GM23248 (cell line): ENCODE results near the gene PRRC1. TPM values are rescaled to one million over a fixed set of nuclear protein-coding genes. Genes with fewer than 3 reads are reported as not detected.

Experiments
- DNase-seq: peaks from one replicate; pipeline ENCODE4 v3.0.0-alpha.2; 2015
- H2AFZ ChIP-seq: fragments of 200-600 bp; sonication (generic); 2 replicates; pipeline ENCODE4 v1.6.1; 2016; ENCODE audit warnings: antibody characterized with exemption
- H3F3A ChIP-seq: fragments of 200-600 bp; sonication (generic); 2 replicates; pipeline ENCODE4 v1.6.1; 2016; ENCODE audit warnings: mild to moderate bottlenecking, antibody characterized with exemption, mixed run types; ENCODE audit not compliant: insufficient read depth
- H3K27ac ChIP-seq: fragments of 200-600 bp; sonication (generic); 2 replicates; pipeline ENCODE4 v1.5.1; 2016; ENCODE audit warnings: mild to moderate bottlenecking
- H3K27me3 ChIP-seq: fragments of 200-600 bp; sonication (generic); replicated peaks from 2 replicates; pipeline ENCODE4 v1.6.1; 2016; ENCODE audit warnings: mild to moderate bottlenecking; ENCODE audit not compliant: insufficient read depth
- H3K36me3 ChIP-seq: fragments of 200-600 bp; sonication (generic); 2 replicates; pipeline ENCODE4 v1.6.1; 2016; ENCODE audit warnings: low read depth, mild to moderate bottlenecking
- H3K4me1 ChIP-seq: fragments of 200-600 bp; sonication (generic); 2 replicates; pipeline ENCODE4 v1.6.1; 2016; ENCODE audit warnings: mild to moderate bottlenecking; ENCODE audit not compliant: insufficient read depth
- H3K4me2 ChIP-seq: fragments of 200-600 bp; sonication (generic); one replicate; pipeline ENCODE4 v1.6.1; 2016; ENCODE audit warnings: mild to moderate bottlenecking; ENCODE audit not compliant: unreplicated experiment
- H3K4me3 ChIP-seq: fragments of 200-600 bp; sonication (generic); 2 replicates; pipeline ENCODE4 v1.5.1; 2016; ENCODE audit warnings: mild to moderate bottlenecking
- H3K79me2 ChIP-seq: fragments of 200-600 bp; sonication (generic); 2 replicates; pipeline ENCODE4 v1.6.1; 2016; ENCODE audit warnings: mild to moderate bottlenecking; ENCODE audit not compliant: insufficient read depth
- H3K9ac ChIP-seq: fragments of 200-600 bp; sonication (generic); 2 replicates; pipeline ENCODE4 v1.6.1; 2016; ENCODE audit warnings: mild to moderate bottlenecking
- H3K9me2 ChIP-seq: fragments of 200-600 bp; sonication (generic); 2 replicates; pipeline ENCODE4 v1.6.1; 2016; ENCODE audit warnings: mixed run types, mild to moderate bottlenecking, moderate library complexity; ENCODE audit not compliant: insufficient read depth
- H3K9me3 ChIP-seq: fragments of 200-600 bp; sonication (generic); one replicate; pipeline ENCODE4 v1.6.1; 2017; ENCODE audit warnings: low read depth
- H4K20me1 ChIP-seq: fragments of 200-600 bp; sonication (generic); 2 replicates; pipeline ENCODE4 v1.6.0; 2016; ENCODE audit not compliant: insufficient read depth
- EZH2 ChIP-seq: fragments of 200-600 bp; sonication (generic); IDR thresholded peaks from 2 replicates; pipeline ENCODE4 v1.6.1; 2018; ENCODE audit warnings: antibody characterized with exemption, mild to moderate bottlenecking; ENCODE audit not compliant: insufficient read depth, poor library complexity, severe bottlenecking
- EZH2phosphoT487 ChIP-seq: fragments of 200-600 bp; sonication (generic); IDR thresholded peaks from 2 replicates; pipeline ENCODE4 v1.6.1; 2018; ENCODE audit warnings: antibody characterized with exemption, moderate library complexity, mild to moderate bottlenecking, low read depth; ENCODE audit not compliant: insufficient read depth
- WGBS, 2 experiments: methylation state at CpG; one replicate each; pipeline ENCODE4 v1.1.6; 2015 to 2017; ENCODE audit warnings: low lambda C conversion rate in 2 of 2, low coverage in 1 of 2; ENCODE audit errors: missing lambda C conversion rate in 2 of 2; 5-methylcytosine and 5-hydroxymethylcytosine counted together
- in situ Hi-C: fragments of 300-500 bp; cut with MboI; formaldehyde crosslinking; loops from 2 replicates; pipeline ENCODE4 v1.15.0; 2020
- polyA plus RNA-seq: library from polyadenylated mRNA; unstranded; fragments of >200 nt; fragmentation: Nextera tagmentation; extraction: Ambion mirVana; gene quantifications from 2 replicates; pipeline ENCODE4 v1.2.1, GENCODE V29; 2016
- total RNA-seq: library from RNA; depleted of rRNA; stranded (reverse); fragments of >200 nt; shearing (Covaris generic); gene quantifications from 2 replicates; pipeline ENCODE4 v1.2.3, GENCODE V29; 2014

The PRRC1 gene
- total and polyA plus RNA-seq, 2 experiments from 2014 or later, result 61.2 to 66.1 TPM

GRCh38 chr5:127558273-127558672 lies 40.8 kb downstream of the PRRC1 start:
- no peaks in the 10 kb centered on the region for H3K9me2 ChIP-seq
- H3K27me3 ChIP-seq, result no peaks in the 10 kb centered on the region
- in situ Hi-C loops, result no loop called here
- H3K4me3 ChIP-seq, result no peak overlapping the region
- no peak overlapping the region for H2AFZ ChIP-seq
- peaks cover 21% of the 10 kb centered on the region for H3K4me1 ChIP-seq
- H4K20me1 ChIP-seq, result no peaks in the 10 kb centered on the region
- peaks cover 24% of the 10 kb centered on the region for H3K36me3 ChIP-seq
- H3K4me2 ChIP-seq, result no peak overlapping the region
- no peaks in the 10 kb centered on the region for H3K79me2 ChIP-seq
- H3F3A ChIP-seq, result peaks cover 49% of the 10 kb centered on the region
- no peak for DNase-seq
- H3K9ac ChIP-seq, result no peak overlapping the region
- WGBS, 2 experiments, result 73 to 79% methylated on average over 2 of the region's 2 CpGs
- H3K27ac ChIP-seq, result no peak overlapping the region
- TF ChIP-seq EZH2phosphoT487 (no peak), EZH2 (no peak)
- no peaks in the 10 kb centered on the region for H3K9me3 ChIP-seq

- Histone ChIP-seq H4K20me1 (no peaks in the 10 kb centered on the region), H3K4me2 (peak overlapping the region; percentile 45), H3K27ac (no peak overlapping the region), H3K79me2 (no peaks in the 10 kb centered on the region), H3K9ac (no peak overlapping the region), H3K27me3 (0 out of 2 replicates have a peak, but pooled peaks cover 6% of the 10 kb centered on the region), H3K4me3 (0 out of 2 replicates have a peak overlapping the region, but pooled peaks have one; percentile 6), H3K4me1 (peaks cover 21% of the 10 kb centered on the region), H3F3A (peaks cover 36% of the 10 kb centered on the region), H3K9me3 (no peaks in the 10 kb centered on the region), H2AFZ (no peak overlapping the region), H3K9me2 (no peaks in the 10 kb centered on the region), H3K36me3 (peaks cover 5% of the 10 kb centered on the region; the same call in 1 of the 2 replicates)
- in situ Hi-C loops, result loop anchor here (10.0 kb wide), 1 partner anchor 644 kb away; no protein-coding TSS in a partner anchor
- DNase-seq, result peak; percentile 75
- WGBS, 2 experiments, result 62 to 67% methylated on average over 3 of the region's 3 CpGs
- TF ChIP-seq EZH2phosphoT487 (no peak), EZH2 (no peak)
These were observed 43.8 kb downstream of the PRRC1 start for GRCh38 chr5:127561254-127561653.

DNA sequence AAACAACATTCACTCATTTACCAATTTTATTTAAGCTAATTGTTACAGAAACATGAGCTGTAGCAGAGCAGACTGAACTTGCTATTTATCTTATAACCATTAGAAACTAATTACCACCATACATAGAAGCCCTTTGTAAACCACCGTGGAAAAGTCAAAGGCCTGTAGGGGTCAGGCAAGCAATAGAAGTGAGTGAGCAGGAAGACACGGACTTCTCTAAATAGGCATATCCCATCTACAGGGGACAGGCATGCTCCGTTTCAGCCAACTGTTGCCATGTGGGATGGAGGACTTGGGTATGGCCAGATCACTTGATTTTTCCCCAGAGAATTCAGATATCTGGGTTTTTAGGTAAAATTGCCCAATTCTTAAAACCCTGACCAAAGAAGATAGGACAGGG lies 44.8 kb downstream of the PRRC1 start:
- Histone ChIP-seq H3K4me1 (peaks cover 21% of the 10 kb centered on the region), H3K4me3 (no peak overlapping the region), H3F3A (peaks cover 36% of the 10 kb centered on the region), H3K9me2 (no peaks in the 10 kb centered on the region), H3K79me2 (no peaks in the 10 kb centered on the region), H4K20me1 (no peaks in the 10 kb centered on the region), H3K9me3 (no peaks in the 10 kb centered on the region), H3K36me3 (peaks cover 5% of the 10 kb centered on the region; the same call in 1 of the 2 replicates), H3K27me3 (0 out of 2 replicates have a peak, but pooled peaks cover 10% of the 10 kb centered on the region), H2AFZ (no peak overlapping the region), H3K27ac (no peak overlapping the region), H3K9ac (no peak overlapping the region), H3K4me2 (no peak overlapping the region)
- no peak for DNase-seq
- no peak for TF ChIP-seq EZH2
- no peak for TF ChIP-seq EZH2phosphoT487
- in situ Hi-C loops, result loop anchor here (10.0 kb wide), 1 partner anchor 643 kb away; no protein-coding TSS in a partner anchor
- WGBS, 2 experiments, result 51 to 57% methylated on average over 3 of the region's 3 CpGs

GRCh38 chr5:127563136-127563535 lies 45.7 kb downstream of the PRRC1 start:
- no peak overlapping the region for H3K9ac ChIP-seq
- peaks cover 21% of the 10 kb centered on the region for H3K4me1 ChIP-seq
- no peak for TF ChIP-seq EZH2phosphoT487
- H2AFZ ChIP-seq, result no peak overlapping the region
- H3K79me2 ChIP-seq, result no peaks in the 10 kb centered on the region
- H3K4me2 ChIP-seq, result no peak overlapping the region
- no peaks in the 10 kb centered on the region for H4K20me1 ChIP-seq
- H3K9me3 ChIP-seq, result no peaks in the 10 kb centered on the region
- no peak overlapping the region for H3K4me3 ChIP-seq
- no peaks in the 10 kb centered on the region for H3K9me2 ChIP-seq
- peaks cover 3% of the 10 kb centered on the region; the same call in 1 of the 2 replicates for H3K36me3 ChIP-seq
- no peak overlapping the region for H3K27ac ChIP-seq
- H3K27me3 ChIP-seq, result peaks cover 17% of the 10 kb centered on the region; the same call in 1 of the 2 replicates
- WGBS, 2 experiments, result 65 to 68% methylated on average over 2 of the region's 2 CpGs
- peak; percentile 17 for DNase-seq
- in situ Hi-C loops, result loop anchor here (10.0 kb wide), 1 partner anchor 642 kb away; no protein-coding TSS in a partner anchor
- H3F3A ChIP-seq, result peaks cover 31% of the 10 kb centered on the region
